Neural progenitor cell (in vitro differentiated cells): ENCODE results near the gene AJAP1. TPM values are rescaled to one million over a fixed set of nuclear protein-coding genes. Genes with fewer than 3 reads are reported as not detected.

Experiments
- DNase-seq: peaks from one replicate; pipeline ENCODE4 v3.0.0-alpha.2; 2016; ENCODE audit warnings: low spot score
- H2AFZ ChIP-seq: fragments of 200-600 bp; sonication (generic); replicated peaks from 2 replicates; pipeline ENCODE4 v1.6.1; 2016; ENCODE audit warnings: antibody characterized with exemption
- H3F3A ChIP-seq: fragments of 200-600 bp; sonication (generic); 2 replicates; pipeline ENCODE4 v1.6.1; 2016; ENCODE audit warnings: antibody characterized with exemption, low read depth
- H3K27ac ChIP-seq: fragments of 200-600 bp; sonication (generic); 2 replicates; pipeline ENCODE4 v1.5.1; 2016; ENCODE audit warnings: mild to moderate bottlenecking
- H3K27me3 ChIP-seq: fragments of 200-600 bp; sonication (generic); 2 replicates; pipeline ENCODE4 v1.6.1; 2016; ENCODE audit warnings: mild to moderate bottlenecking, moderate library complexity
- H3K36me3 ChIP-seq: fragments of 200-600 bp; sonication (generic); 2 replicates; pipeline ENCODE4 v1.5.1; 2016
- H3K4me1 ChIP-seq: fragments of 200-600 bp; sonication (generic); 2 replicates; pipeline ENCODE4 v1.6.1; 2016; ENCODE audit warnings: mixed run types
- H3K4me2 ChIP-seq: fragments of 200-600 bp; sonication (generic); 2 replicates; pipeline ENCODE4 v1.6.1; 2016
- H3K4me3 ChIP-seq: fragments of 200-600 bp; sonication (generic); 2 replicates; pipeline ENCODE4 v1.5.1; 2016
- H3K79me2 ChIP-seq: fragments of 200-600 bp; sonication (generic); 2 replicates; pipeline ENCODE4 v1.6.1; 2016; ENCODE audit warnings: low read depth
- H3K9ac ChIP-seq: fragments of 200-600 bp; sonication (generic); 2 replicates; pipeline ENCODE4 v1.6.1; 2016
- H3K9me3 ChIP-seq: fragments of 200-600 bp; sonication (generic); 2 replicates; pipeline ENCODE4 v1.5.1; 2016; ENCODE audit warnings: low read depth
- H4K20me1 ChIP-seq: fragments of 200-600 bp; sonication (generic); 2 replicates; pipeline ENCODE4 v1.6.1; 2016; ENCODE audit warnings: low read depth
- H3K27ac Mint-ChIP-seq: 3 replicates; pipeline ENCODE4 v1.8.0; 2021; ENCODE audit warnings: mixed read lengths
- H3K27me3 Mint-ChIP-seq: 2 replicates; pipeline ENCODE4 v1.8.0; 2022; ENCODE audit warnings: low read depth, mild to moderate bottlenecking, inconsistent platforms, moderate library complexity, mixed read lengths; ENCODE audit not compliant: insufficient read depth
- H3K36me3 Mint-ChIP-seq: 3 replicates; pipeline ENCODE4 v1.8.0; 2021; ENCODE audit warnings: mixed read lengths
- H3K4me1 Mint-ChIP-seq: 3 replicates; pipeline ENCODE4 v1.8.0; 2021; ENCODE audit warnings: mixed read lengths
- H3K4me3 Mint-ChIP-seq: 3 replicates; pipeline ENCODE4 v1.8.0; 2021; ENCODE audit warnings: mild to moderate bottlenecking, moderate library complexity, mixed read lengths
- H3K9me3 Mint-ChIP-seq: 3 replicates; pipeline ENCODE4 v1.8.0; 2020; ENCODE audit warnings: mixed read lengths
- CTCF ChIP-seq: fragments of 200-600 bp; sonication (generic); IDR thresholded peaks from 2 replicates; pipeline ENCODE4 v1.5.1; 2017; ENCODE audit warnings: antibody characterized with exemption, mild to moderate bottlenecking
- EZH2 ChIP-seq: fragments of 200-600 bp; sonication (generic); IDR thresholded peaks from 2 replicates; pipeline ENCODE4 v1.6.1; 2017; ENCODE audit warnings: antibody characterized with exemption, mild to moderate bottlenecking, moderate library complexity
- EZH2phosphoT487 ChIP-seq: fragments of 200-600 bp; sonication (generic); IDR thresholded peaks from 2 replicates; pipeline ENCODE4 v1.6.1; 2017; ENCODE audit warnings: antibody characterized with exemption
- total RNA-seq: library from RNA; depleted of rRNA; stranded (reverse); fragments of >200 nt; gene quantifications from 2 replicates; pipeline ENCODE4 v1.2.3, GENCODE V29; 2015; ENCODE audit warnings: low replicate concordance

The AJAP1 gene
- total RNA-seq, 1 donor from 2014 or later = 0.21 TPM

- Histone ChIP-seq H3F3A (peaks cover 18% of the 10 kb centered on the region), H3K4me1 (peaks cover 19% of the 10 kb centered on the region), H3K4me3 (no peak overlapping the region), H3K4me2 (peak overlapping the region; percentile 82), H3K27me3 (peaks cover 100% of the 10 kb centered on the region), H3K79me2 (no peaks in the 10 kb centered on the region), H3K27ac (no peak overlapping the region), H2AFZ (no peak overlapping the region), H4K20me1 (peaks cover 32% of the 10 kb centered on the region), H3K36me3 (no peaks in the 10 kb centered on the region), H3K9ac (no peak overlapping the region), H3K9me3 (no peaks in the 10 kb centered on the region)
- H3K27ac Mint-ChIP-seq = no peak overlapping the region
- no peak for TF ChIP-seq CTCF
- no peak for TF ChIP-seq EZH2
- no peak for TF ChIP-seq EZH2phosphoT487
- DNase-seq = peak; percentile 33
- H3K4me3 Mint-ChIP-seq = peak overlapping the region; percentile 83
- H3K27me3 Mint-ChIP-seq = peaks cover 17% of the 10 kb centered on the region
- peaks cover 27% of the 10 kb centered on the region for H3K4me1 Mint-ChIP-seq
- H3K9me3 Mint-ChIP-seq = no peaks in the 10 kb centered on the region
- H3K36me3 Mint-ChIP-seq = no peaks in the 10 kb centered on the region
Measured at GRCh38 chr1:4653328-4653660, 1.1 kb upstream of the AJAP1 start.

- no peak overlapping the region for H3K27ac ChIP-seq
Measured at GRCh38 chr1:4654764-4655673, 610 bp downstream of the AJAP1 start.

GRCh38 chr1:4655674-4656532 lies 1.5 kb downstream of the AJAP1 start:
- no peak overlapping the region for H3K27ac ChIP-seq
- peaks cover 28% of the 10 kb centered on the region for H3K4me1 ChIP-seq
- H3K9ac ChIP-seq = no peak overlapping the region
- peak overlapping the region; percentile 87 for H3K4me3 Mint-ChIP-seq
- no peak overlapping the region for H2AFZ ChIP-seq
- H3K36me3 ChIP-seq = no peaks in the 10 kb centered on the region
- H3F3A ChIP-seq = peaks cover 31% of the 10 kb centered on the region
- peak; percentile 91 for TF ChIP-seq EZH2phosphoT487
- peak; percentile 85 for TF ChIP-seq CTCF
- peak; percentile 98 for TF ChIP-seq EZH2
- peaks cover 24% of the 10 kb centered on the region for H3K27me3 Mint-ChIP-seq
- H3K27me3 ChIP-seq = peaks cover 96% of the 10 kb centered on the region
- no peaks in the 10 kb centered on the region for H3K9me3 ChIP-seq
- DNase-seq = peak; percentile 89
- no peaks in the 10 kb centered on the region for H3K9me3 Mint-ChIP-seq
- H3K27ac Mint-ChIP-seq = no peak overlapping the region
- no peaks in the 10 kb centered on the region for H3K79me2 ChIP-seq
- peak overlapping the region; percentile 57 for H3K4me3 ChIP-seq
- peaks cover 30% of the 10 kb centered on the region for H4K20me1 ChIP-seq
- H3K4me2 ChIP-seq = peak overlapping the region; percentile 95
- no peaks in the 10 kb centered on the region for H3K36me3 Mint-ChIP-seq
- H3K4me1 Mint-ChIP-seq = peaks cover 53% of the 10 kb centered on the region

More at GRCh38 chr1:4654764-4655673, 610 bp downstream of the AJAP1 start:
- Histone ChIP-seq H3K9ac (no peak overlapping the region), H4K20me1 (peaks cover 32% of the 10 kb centered on the region), H3K36me3 (no peaks in the 10 kb centered on the region), H3K4me2 (peak overlapping the region; percentile 95), H3K79me2 (no peaks in the 10 kb centered on the region), H3F3A (peaks cover 31% of the 10 kb centered on the region), H3K27me3 (peaks cover 98% of the 10 kb centered on the region), H2AFZ (peak overlapping the region; percentile 92), H3K4me3 (peak overlapping the region; percentile 57), H3K9me3 (no peaks in the 10 kb centered on the region), H3K4me1 (peaks cover 34% of the 10 kb centered on the region)
- peak overlapping the region; percentile 83 for H3K4me3 Mint-ChIP-seq
- no peak overlapping the region for H3K27ac Mint-ChIP-seq
- peaks cover 44% of the 10 kb centered on the region for H3K4me1 Mint-ChIP-seq
- H3K27me3 Mint-ChIP-seq = peaks cover 21% of the 10 kb centered on the region
- TF ChIP-seq EZH2 (peak; percentile 81), EZH2phosphoT487 (peak; percentile 72), CTCF (no peak)
- no peaks in the 10 kb centered on the region for H3K36me3 Mint-ChIP-seq
- peak; percentile 85 for DNase-seq
- no peaks in the 10 kb centered on the region for H3K9me3 Mint-ChIP-seq
